Posterior cingulate gyrus (tissue), 11 donors: ENCODE measurements around the gene SNX14.

Experiments
- DNase-seq, 10 donors: peaks; one replicate each; pipeline versions ENCODE4 v3.0.0 to v3.0.0-alpha.2; 2020 to 2021; ENCODE audit warnings: mixed read lengths in 3 of 10
- intact Hi-C: fragments of 100-400 bp; cut with DNase I; formaldehyde crosslinking; loops from one replicate; pipeline ENCODE4 v1.15.1; 2023

SNX14 gene

DNA sequence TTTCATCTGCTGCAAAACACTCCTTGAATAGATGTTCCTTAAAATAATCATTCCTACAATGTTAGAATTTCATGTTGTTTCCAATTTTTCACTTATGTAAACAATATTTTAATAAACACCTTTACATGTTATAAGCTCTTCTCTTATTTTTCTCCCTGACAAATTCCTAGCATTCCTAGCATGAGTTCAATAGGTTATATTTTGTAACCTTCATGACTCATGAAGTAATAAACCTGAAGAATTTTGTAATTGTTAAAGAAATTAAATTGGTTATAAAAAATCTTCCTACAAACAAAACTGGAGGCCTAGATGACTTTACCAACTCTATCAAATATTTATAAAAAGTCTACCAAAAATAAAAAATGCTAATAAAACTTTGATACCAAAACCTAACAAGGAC, 77.5 kb downstream of the SNX14 start:
- no peak for DNase-seq
- intact Hi-C loops: no loop called here

DNA sequence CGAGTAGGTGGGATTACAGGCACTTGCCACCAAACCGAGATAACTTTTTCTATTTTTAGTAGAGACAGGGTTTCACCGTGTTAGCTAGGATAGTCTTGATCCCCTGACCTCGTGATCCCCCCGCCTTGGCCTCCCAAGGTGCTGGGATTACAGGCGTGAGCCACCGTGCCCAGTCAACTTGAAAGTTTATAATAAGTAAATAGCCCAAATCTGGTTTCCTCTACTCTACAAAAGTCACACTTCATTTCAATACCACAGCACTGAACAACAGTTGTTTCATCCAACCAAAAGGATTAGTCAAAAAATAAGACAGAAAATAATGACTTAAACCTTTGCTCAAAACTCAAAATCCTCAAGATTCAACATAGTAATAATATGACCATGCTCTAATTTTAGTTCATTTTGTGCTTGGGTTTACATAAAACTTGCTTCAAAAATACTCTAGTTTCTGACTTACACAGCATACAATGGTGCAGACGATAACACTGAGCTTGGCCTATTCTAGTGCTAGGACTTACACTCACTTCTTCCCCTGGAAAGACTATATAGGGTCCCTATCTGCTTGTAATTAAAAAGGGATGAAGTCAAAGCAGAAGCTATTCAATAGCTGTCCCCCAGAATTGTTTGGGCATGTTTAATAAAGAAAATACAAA, 87.1 kb downstream of the SNX14 start:
- no peak for DNase-seq
- intact Hi-C loops: no loop called here

DNA sequence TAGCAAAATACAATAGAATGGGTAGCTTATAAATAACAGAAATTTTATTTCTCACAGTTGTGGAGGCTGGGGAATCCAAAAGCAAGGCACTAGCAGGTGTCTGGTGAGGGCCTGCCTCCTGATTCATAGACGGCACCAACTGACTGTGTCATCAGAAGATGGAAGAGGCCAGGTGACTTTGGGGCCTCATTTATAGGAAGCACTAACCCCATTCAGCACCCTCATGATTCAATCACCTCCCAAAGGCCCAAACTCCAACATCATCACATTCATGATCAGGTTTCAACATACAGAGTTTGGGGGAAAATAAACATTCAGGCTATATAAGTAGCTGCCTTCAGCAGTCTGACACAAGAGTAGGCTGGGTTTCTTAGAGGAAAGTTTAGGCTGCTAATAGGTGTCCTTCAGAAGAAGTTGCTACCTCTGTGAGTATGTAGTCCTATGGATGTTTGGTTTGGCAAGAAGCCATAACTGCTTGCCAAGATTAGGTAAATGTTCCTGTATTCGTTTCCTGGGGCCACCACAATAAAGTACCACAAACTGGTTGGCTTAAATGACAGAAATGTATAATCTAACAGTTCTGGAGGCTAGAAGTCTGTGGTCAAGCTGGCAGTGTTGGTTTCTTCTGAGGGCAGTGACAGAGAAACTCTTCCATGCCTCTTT, 94.9 kb downstream of the SNX14 start:
- DNase-seq: no peak
- intact Hi-C loops: no loop called here

DNA sequence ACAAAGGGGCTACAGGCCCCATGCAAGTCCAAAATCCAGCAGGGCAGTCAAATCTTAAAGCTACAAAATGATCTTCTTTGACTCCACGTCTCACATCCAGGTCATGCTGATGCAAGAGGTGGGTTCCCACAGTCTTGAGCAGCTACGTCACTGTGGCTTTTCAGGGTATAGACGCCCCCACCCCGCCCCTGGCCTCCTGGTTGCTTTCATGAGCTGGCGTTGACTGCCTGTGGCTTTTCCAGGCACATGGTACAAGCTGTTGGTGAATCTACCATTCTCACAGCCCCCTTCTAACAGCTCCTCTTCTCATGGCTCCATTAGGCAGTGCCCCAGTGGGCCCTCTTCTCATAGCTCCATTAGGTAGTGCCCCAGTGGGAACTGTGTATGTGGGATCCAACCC, 96.8 kb downstream of the SNX14 start:
- DNase-seq: no peak
- intact Hi-C loops: no loop called here

DNA sequence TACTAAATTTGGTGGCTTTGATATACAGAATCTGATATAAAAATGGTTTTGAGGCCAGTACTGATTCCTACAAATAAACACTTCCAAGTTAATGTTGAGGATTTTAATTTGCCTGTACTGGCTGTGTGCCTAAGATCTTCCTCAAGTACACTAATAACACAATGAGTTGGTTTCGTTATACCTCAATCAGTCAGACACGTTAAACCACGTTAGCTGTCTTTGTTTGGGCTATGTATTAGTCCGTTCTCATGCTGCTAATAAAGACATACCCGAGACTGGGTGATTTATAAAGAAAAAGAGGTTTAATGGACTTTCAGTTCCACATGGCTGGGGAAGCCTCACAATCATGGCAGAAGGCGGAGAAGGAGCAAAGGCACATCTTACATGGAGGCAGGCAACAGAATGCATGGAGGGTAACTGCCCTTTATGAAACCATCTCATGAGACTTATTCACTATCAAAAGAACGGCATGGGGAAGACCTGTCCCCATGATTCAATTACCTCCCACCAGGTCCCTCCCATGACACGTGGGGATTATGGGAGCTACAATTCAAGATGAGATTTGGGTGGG, 97.6 kb downstream of the SNX14 start:
- intact Hi-C loops: no loop called here

DNA sequence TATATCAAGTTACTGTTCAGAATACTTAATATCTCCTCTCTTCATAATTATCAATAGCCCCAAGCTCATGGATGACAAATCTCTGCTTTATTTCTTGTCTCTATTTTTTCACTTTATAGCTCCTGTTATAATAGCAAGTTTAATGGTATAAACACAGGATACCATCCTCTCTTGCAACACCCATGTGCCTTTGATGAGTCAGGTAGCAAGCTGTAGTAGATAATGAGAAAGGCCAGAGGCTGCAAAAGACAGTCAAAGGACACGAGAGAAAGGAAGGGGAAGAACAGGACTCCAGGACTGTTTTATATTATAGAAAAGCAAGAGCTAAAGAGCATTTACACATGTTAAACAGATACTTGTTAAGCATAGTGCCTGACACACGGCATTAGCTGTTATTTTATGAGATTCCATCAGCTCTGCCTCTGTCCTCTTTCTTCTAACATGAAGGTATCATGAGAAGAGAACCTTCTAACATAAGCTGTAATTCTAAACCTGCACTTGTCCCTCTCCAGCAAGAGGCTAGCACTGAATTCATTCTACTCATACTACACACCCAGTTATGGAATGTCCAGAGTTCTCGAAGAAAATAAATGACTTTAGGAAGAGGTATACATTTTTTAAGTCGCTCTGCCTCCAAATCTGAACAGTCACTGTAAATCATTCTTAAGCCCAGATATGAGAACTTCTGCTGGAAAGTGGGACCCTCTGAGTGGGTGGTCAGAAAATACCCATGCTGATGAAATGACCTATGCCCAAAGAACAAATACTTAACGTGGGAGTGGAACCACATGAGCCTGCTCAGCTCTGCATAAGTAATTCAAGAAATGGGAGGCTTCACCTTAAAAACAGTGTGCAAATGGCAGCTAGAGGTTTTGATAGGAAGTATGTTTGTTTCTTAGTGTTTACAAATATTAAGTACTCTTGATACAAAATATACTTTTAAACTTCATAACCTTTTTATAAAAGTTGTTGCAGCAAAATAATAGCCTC, 98.8 kb downstream of the SNX14 start:
- no peak for DNase-seq
- intact Hi-C loops: no loop called here

More for the DNA sequence above, 97.6 kb downstream of the SNX14 start:
- DNase-seq: no peak

DNA sequence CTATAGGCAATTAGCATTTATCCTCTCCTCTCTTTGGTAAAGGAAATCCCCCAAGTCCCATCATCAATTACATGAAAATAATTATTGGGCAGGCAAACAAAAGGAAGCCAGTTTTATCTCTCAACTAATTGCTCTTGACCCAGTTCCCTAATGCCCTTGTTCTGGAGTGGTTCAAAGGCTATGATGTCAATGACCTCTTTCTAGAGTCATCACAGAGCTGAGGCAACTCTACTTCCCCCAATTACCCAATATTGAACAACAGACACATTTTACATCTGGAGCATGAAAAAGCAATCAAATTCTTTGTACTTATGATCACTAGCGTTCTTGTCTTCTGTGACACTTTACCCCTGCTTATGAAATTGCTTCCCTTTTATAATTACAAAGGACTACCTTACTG, 100.3 kb downstream of the SNX14 start:
- no peak for DNase-seq

DNA sequence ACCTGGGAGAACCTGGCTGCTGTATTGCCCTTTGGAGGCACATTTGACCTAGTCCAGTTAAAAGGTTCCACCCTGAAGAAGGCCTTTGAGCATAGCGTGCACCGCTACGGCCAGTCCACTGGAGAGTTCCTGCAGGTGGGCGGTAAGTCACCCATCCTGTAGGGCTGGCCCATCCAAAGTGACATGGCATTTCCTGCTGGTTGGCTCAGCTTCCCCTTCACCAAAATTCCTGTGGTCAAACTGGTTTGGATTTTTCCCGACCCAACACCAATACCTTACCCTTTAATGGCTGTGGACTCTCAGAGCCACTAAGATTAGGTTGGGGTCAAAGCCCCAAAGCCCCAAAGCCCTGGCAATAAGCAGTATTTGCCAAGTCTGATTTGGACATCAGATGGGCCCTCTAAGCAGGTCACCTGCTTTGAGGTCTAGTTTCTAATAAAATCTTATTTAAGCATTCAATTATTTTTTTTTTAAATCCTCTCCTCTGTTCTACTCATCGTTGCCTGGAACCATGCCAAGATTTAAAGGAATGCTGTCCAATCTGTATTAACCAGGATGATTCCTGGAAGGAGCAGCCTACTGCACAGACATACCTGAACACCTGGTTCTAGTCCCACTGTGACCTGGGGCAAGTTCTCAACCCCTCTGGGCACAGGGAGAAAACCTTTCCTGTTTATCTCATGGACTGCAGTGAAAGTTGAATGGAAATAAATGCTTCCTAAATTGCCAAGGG, 103.0 kb downstream of the SNX14 start:
- DNase-seq: no peak
- intact Hi-C loops: no loop called here

More for the DNA sequence above, 100.3 kb downstream of the SNX14 start:
- intact Hi-C loops: no loop called here

DNA sequence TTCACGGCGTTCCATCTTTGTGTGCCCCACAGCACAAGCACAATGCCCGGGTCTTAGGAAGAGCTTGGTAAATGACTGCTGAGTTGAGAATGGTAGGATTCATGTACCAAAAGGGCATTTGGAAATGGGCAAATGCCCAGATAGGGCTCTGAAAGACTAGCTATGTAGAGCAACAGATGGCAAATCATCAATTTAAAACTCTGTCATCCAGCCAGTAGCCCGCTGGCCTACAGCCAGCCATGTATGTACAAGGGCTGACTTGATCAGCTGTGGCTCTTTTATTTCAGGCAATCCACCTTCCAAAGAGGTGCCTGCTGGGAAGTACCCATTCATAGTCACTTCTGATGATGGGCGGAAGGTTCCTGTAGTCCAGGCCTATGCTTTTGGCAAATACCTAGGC, 108.7 kb downstream of the SNX14 start:
- no peak for DNase-seq
- intact Hi-C loops: no loop called here

DNA sequence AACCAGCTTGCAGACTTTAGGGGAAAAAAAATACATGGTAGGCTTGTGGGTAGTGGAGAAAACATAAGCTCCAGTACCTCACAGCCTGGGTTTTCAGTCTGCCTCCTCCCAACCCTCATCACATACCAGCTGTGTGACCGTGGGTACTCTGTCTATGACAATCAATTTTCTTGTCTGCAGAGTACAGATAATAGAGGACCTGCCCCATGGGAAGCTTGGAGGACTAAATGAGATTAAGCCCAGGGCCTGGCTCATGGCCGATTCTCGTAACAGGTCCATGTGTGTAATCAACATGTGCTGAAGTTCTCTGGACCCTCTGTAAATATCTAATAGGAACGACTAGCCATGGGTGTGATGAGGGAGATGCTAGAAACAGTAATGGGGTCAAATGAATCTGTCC, 109.8 kb downstream of the SNX14 start:
- no peak for DNase-seq
- intact Hi-C loops: loop anchor here (1.0 kb wide), 1 partner anchor 129 kb away; no protein-coding TSS in a partner anchor

DNA sequence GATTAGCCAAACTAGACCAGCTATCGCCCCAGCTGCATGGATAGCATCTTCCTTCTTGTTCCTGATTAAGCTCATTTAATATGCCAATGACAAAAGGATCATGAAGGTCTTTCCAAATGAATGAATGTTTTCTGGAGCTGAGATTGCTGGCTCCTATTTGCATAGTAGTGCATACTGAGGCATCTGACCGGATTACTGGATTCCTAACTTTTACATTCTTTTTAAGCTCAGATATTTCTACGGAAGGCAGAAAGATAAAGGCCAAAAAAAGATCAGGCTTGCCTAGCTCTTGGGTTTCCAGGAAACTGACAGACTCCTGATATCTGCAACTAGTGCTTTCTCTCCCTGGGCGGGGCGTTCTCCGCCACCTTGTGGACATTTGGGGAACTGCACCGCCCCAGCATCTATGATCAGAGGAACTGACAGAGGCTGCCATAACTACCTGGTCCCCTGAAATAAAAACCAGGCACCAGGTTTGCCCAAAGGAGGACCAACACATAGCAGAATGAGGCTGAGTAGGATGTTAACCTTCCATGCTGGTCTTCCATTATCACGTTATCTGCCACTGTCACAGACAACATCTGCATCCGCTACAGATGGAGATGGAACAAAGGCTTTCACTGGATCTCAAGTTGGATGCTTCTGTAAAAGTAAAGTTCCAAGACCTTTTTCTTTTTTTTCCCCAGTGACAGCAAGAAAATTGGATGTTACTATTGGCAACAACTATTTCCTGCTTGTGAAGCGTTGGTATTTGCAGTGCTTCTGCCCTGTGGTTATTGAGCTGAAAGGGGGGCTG, 110.6 kb downstream of the SNX14 start:
- intact Hi-C loops: loop anchor here (1.0 kb wide), 1 partner anchor 128 kb away; no protein-coding TSS in a partner anchor
- peak; percentile 64 to 96 (median 82) for DNase-seq

DNA sequence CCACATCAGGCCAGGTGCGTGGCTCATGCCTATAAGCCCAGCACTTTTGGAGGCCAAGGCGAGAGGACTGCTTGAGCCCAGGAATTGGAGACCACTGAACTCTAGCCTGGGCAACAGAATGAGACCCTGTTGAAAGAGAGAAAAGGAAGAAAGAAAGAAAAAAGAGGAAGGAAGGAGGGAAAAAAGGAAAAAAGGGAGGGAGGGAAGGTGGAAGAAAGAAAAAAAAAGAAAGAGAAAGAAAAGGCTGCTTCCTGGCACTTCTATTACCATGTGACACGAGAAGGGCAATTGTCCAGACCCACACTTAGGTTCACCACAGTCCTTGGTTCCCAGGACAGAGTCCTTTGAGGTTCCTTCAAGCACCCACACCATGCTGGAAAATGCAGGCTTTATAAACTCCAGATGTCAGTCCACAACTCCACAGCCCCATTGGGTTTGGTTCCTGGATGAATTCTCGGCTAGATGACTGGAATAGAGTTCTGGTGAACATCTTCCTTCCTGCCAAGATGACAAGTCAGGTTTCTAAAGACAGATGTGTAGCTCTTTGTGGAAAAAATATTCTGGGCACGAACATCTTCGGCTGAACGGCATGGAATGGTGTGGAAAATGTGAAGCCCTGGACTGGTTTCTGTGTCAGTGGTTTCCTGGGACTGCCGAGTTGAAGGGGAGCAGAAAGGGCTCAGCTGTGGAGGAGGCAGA, 111.3 kb downstream of the SNX14 start:
- intact Hi-C loops: no loop called here
- no peak for DNase-seq

DNA sequence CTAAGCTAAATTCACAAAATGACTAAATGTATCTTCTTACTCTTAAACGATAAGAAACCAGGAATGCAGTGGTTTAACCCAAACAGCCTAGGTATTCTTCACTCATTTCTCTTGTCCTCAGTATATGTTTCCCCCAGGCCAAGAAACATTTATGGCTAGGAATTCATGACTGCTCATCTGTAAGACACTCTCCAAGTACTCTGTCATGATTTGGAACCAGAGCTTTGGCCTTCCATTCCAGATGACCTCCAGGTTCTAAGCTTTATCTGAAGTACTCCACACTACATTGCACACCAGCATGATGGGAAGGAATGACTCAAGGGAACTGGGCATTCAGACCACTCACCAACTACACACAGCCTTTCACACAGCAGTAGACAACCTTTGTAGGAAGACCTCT, 114.5 kb downstream of the SNX14 start:
- intact Hi-C loops: no loop called here

DNA sequence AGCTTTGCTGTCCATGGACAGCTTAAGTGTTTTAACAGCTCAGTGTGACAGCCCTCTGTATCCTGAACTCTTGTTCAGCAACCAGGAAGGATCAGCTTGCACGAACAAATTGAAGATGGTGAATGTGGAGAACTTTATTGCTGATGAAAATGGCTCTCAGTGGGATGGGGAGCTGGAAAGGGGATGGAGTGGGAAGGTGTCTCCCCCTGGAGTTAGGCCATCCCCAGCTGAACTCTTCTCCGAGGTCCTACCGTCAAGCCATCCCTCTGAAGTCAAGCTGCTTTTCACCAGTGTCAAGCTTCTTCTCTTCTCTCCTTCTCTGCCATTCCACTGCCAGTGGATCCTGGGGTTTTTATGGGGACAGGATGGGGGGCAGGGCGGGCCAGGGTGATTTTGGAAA, 117.1 kb downstream of the SNX14 start:
- no peak for DNase-seq
- intact Hi-C loops: no loop called here

More for the DNA sequence above, 114.5 kb downstream of the SNX14 start:
- no peak for DNase-seq

DNA sequence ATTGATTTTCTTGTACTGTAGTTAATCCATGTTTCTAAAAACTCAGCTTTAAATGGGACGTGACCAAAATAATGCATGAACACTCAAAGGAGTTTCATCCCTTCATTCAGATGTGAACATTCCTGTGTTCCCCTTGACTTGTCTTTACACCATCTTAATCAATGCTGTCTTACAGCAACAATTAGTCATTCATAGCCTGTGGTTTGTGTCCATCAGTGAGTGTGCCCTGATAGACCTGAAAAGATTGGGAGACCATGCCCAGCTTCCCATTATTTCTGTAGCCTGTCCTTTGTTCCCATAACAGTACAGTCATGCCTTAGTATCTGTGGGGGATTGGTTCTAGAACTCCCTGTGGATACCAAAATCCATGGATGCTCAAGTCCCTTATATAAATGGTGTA, 119.9 kb downstream of the SNX14 start:
- no peak for DNase-seq
- intact Hi-C loops: no loop called here

DNA sequence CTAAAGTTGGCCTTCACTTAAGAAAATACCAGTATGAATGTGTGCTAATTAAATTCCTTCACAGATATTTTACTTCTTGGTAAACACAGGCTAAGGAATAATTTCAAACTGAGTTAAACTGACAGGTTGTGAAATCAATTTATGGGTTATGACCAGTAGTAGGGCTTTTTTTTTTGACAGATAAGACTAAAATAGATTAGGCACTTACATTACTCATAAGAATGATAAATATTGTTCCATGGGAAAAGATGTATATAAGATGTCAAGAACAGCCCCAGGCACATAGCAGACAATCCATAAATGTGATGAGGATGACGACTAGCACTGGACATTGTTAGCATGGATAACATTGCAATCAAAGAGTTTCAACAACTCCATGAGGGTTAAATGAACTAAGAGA, 120.9 kb downstream of the SNX14 start:
- DNase-seq: no peak
- intact Hi-C loops: no loop called here

DNA sequence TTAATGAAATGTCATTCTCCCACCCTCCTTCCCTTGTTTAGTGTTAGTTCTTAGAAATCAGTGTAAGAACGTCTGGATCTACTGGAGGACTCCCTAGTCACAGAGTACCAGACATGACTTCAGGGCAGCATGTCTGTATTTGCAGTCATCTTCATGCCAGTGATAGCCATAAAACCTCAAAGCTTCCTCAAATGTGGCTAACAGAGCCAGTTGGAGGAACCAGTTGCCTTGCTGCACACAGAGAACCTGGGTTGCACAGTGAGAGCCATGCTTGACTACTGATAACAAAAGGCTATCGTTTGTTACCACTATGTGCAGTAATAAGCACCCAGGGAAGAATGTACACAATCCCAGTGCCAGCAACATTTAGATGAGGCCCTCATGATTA, 123.6 kb downstream of the SNX14 start:
- DNase-seq: no peak
- intact Hi-C loops: no loop called here

DNA sequence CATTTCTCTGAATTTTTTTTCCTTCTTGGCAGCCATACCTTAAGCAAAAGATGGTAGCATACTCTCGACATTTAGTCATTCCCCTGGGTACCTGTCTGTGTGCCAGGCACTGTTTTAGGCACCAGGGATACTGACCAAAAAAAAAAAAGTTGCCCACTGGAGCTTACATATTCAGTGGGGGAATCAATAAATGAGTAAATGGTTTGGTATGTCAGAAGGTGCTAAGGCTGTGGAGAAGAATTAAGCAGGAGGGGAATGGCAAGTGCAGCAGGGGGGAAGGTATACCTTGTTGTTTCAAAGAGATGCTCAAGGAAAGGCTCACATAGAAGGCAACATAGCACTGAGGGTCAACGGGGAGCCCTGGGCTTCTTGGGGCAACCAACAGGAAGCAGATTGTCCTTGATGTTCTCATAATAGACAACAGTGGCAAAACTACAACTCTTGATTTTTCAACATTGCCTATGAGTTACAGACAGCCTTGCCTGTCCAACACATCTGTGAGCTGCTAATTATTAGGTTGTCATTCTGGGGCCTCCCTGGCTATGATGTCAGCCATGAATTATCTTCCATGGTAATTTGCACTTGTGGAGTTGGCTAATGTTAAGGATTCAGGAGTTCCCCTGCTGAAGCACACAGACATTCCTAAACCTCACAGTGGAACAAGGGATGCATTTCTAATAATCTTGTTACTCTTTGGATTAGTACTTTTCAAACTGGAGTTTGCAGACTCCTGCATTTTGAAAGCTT, 124.2 kb downstream of the SNX14 start:
- intact Hi-C loops: no loop called here
- DNase-seq: no peak
